Smooth muscle cell (in vitro differentiated cells): ENCODE data around the gene ATP1B4. TPM values are rescaled to one million over a fixed set of nuclear protein-coding genes. Genes with fewer than 3 reads are reported as not detected.
"Not testable (repeated sequence)": the region's sequence is repeated elsewhere in the genome, so short reads cannot be mapped to it uniquely, and the experiment has no call there.

ENCODE experiments used
- DNase-seq: peaks from one replicate; lab custom pipeline; 2025; ENCODE audit not compliant: unreplicated experiment; lab: John Stamatoyannopoulos, UW
- H2AFZ ChIP-seq: fragments of 200-600 bp; sonication (generic); 2 replicates; pipeline ENCODE4 v1.6.0; 2016; ENCODE audit warnings: antibody characterized with exemption, low read depth, mild to moderate bottlenecking
- H3F3A ChIP-seq: fragments of 200-600 bp; sonication (generic); 2 replicates; pipeline ENCODE4 v1.6.0; 2017; ENCODE audit warnings: antibody characterized with exemption, low read depth
- H3K27ac ChIP-seq: fragments of 200-600 bp; sonication (generic); 2 replicates; pipeline ENCODE4 v1.5.1; 2016; ENCODE audit warnings: low read depth, mild to moderate bottlenecking
- H3K27me3 ChIP-seq: fragments of 200-600 bp; sonication (generic); 2 replicates; pipeline ENCODE4 v1.6.1; 2016; ENCODE audit warnings: low read depth, mild to moderate bottlenecking
- H3K36me3 ChIP-seq: fragments of 200-600 bp; sonication (generic); 2 replicates; pipeline ENCODE4 v1.5.1; 2016; ENCODE audit warnings: low read depth
- H3K4me1 ChIP-seq: fragments of 200-600 bp; sonication (generic); 2 replicates; pipeline ENCODE4 v1.5.1; 2016; ENCODE audit warnings: low read depth
- H3K4me2 ChIP-seq: fragments of 200-600 bp; sonication (generic); 2 replicates; pipeline ENCODE4 v1.6.0; 2016; ENCODE audit warnings: mild to moderate bottlenecking
- H3K4me3 ChIP-seq: fragments of 200-600 bp; sonication (generic); 2 replicates; pipeline ENCODE4 v1.5.1; 2016; ENCODE audit warnings: mild to moderate bottlenecking
- H3K79me2 ChIP-seq: fragments of 200-600 bp; sonication (generic); 2 replicates; pipeline ENCODE4 v1.6.0; 2016; ENCODE audit warnings: low read depth, mild to moderate bottlenecking
- H3K9ac ChIP-seq: fragments of 200-600 bp; sonication (generic); 2 replicates; pipeline ENCODE4 v1.6.0; 2016; ENCODE audit warnings: low read depth
- H3K9me3 ChIP-seq: fragments of 200-600 bp; sonication (generic); replicated peaks from 2 replicates; pipeline ENCODE4 v1.5.1; 2016; ENCODE audit warnings: low read depth
- H4K20me1 ChIP-seq: fragments of 200-600 bp; sonication (generic); 2 replicates; pipeline ENCODE4 v1.6.0; 2016; ENCODE audit warnings: low read depth
- CTCF ChIP-seq: fragments of 200-600 bp; sonication (generic); IDR thresholded peaks from 2 replicates; pipeline ENCODE4 v1.5.1; 2017; ENCODE audit warnings: borderline replicate concordance, mild to moderate bottlenecking, antibody characterized with exemption; ENCODE audit not compliant: insufficient read depth, poor library complexity, severe bottlenecking
- WGBS: methylation state at CpG from one replicate; pipeline ENCODE4 v1.1.7; 2016; ENCODE audit warnings: low lambda C conversion rate; 5-methylcytosine and 5-hydroxymethylcytosine counted together
- polyA plus RNA-seq: library from polyadenylated mRNA; unstranded; fragments of >200 nt; fragmentation: Nextera tagmentation; extraction: Ambion mirVana; gene quantifications from 2 replicates; pipeline ENCODE4 v1.2.1, GENCODE V29; 2016
- total RNA-seq: library from RNA; depleted of rRNA; stranded (reverse); fragments of >200 nt; gene quantifications from 2 replicates; pipeline ENCODE4 v1.2.3, GENCODE V29; 2014

Gene ATP1B4
- total and polyA plus RNA-seq, 2 experiments from 2014 or later, result not detected

DNA sequence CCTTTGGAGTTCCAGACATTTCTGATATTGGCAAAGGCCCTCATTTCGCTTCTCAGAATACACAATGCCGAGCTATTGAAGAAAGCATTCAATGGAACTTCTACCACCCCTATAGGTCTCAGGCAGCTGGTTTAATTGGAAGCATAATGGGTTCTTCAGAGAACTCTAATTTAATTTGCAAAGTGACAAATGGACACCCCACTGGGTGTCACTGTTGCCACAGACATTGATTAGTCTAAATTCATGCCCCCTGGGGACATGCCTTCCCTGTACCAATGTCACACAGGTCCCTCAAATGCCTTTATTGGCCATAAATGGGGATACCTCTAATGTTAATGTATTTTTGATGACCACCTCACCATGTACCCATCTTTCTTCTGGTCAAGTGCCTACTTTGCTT, 27.7 kb upstream of the ATP1B4 start:
- 23% methylated on average over 2 of the region's 2 CpGs for WGBS
- no peak for TF ChIP-seq CTCF
- peaks cover 3% of the 10 kb centered on the region for H3K9me3 ChIP-seq
- no peak overlapping the region for H3K9ac ChIP-seq
- DNase-seq, result no peak
- H3K27me3 ChIP-seq, result no peaks in the 10 kb centered on the region
- no peaks in the 10 kb centered on the region for H3K4me1 ChIP-seq
- H3K79me2 ChIP-seq, result no peaks in the 10 kb centered on the region
- no peak overlapping the region for H3K4me2 ChIP-seq
- no peaks in the 10 kb centered on the region for H3K36me3 ChIP-seq
- H2AFZ ChIP-seq, result no peak overlapping the region
- no peak overlapping the region for H3K27ac ChIP-seq
- no peaks in the 10 kb centered on the region for H3F3A ChIP-seq
- no peak overlapping the region for H3K4me3 ChIP-seq
- no peaks in the 10 kb centered on the region for H4K20me1 ChIP-seq

DNA sequence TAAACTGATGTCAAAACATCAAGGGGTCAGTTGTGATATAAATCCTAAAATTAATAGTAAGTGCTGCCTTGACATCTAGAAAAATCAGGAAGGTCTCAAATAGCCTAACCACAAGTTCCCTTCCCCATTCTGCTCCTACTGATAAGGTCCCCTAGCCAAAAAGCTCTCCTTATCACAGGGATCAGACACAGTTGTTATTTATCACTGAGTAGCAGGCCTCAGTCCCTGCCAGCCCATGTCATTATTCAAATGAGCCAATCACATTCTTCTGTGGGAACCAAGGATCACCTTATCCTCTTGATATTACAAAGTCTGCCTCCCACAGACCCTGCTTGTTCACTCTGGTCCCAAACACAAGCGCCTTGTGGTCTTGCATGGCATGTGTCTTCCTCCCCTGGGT, 27.3 kb upstream of the ATP1B4 start:
- no peaks in the 10 kb centered on the region for H3K4me1 ChIP-seq
- no peaks in the 10 kb centered on the region for H3F3A ChIP-seq
- H3K9me3 ChIP-seq, result peaks cover 3% of the 10 kb centered on the region
- H3K4me2 ChIP-seq, result no peak overlapping the region
- H3K9ac ChIP-seq, result no peak overlapping the region
- TF ChIP-seq CTCF, result no peak
- H3K27me3 ChIP-seq, result no peaks in the 10 kb centered on the region
- no peaks in the 10 kb centered on the region for H4K20me1 ChIP-seq
- H2AFZ ChIP-seq, result no peak overlapping the region
- H3K27ac ChIP-seq, result no peak overlapping the region
- H3K36me3 ChIP-seq, result no peaks in the 10 kb centered on the region
- 59% methylated on average over 1 of the region's 1 CpG for WGBS
- H3K4me3 ChIP-seq, result no peak overlapping the region
- no peak for DNase-seq
- H3K79me2 ChIP-seq, result no peaks in the 10 kb centered on the region

GRCh38 chrX:120335289-120335688, 26.6 kb upstream of the ATP1B4 start:
- Histone ChIP-seq H2AFZ (no peak overlapping the region), H3K27ac (no peak overlapping the region), H3K4me3 (no peak overlapping the region), H3K9ac (no peak overlapping the region), H4K20me1 (no peaks in the 10 kb centered on the region), H3F3A (no peaks in the 10 kb centered on the region), H3K79me2 (no peaks in the 10 kb centered on the region), H3K9me3 (peaks cover 3% of the 10 kb centered on the region), H3K27me3 (no peaks in the 10 kb centered on the region), H3K4me2 (no peak overlapping the region), H3K4me1 (no peaks in the 10 kb centered on the region), H3K36me3 (no peaks in the 10 kb centered on the region)
- whole genome bisulfite sequencing, result 64% methylated on average over 2 of the region's 2 CpGs
- no peak for DNase-seq
- TF ChIP-seq CTCF, result no peak

DNA sequence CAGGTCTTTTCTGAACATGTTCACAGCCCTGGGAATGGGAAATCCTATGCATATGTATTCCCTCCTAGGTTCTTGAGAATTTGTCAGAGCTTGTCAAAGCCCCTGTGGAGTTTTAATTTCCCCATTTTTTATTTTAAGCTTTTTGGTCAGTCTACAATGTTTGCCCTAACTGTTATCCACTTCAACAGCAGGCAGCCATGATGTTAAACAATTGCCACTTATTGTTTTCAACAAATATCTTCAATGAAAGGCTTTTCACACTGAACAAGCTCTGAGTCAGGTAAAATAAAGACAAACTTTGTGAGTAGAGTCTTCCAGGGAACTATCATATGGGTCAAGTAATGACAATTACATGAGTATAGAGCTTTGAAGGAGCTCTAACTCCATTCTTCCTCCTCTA, 25.0 kb upstream of the ATP1B4 start:
- no peak overlapping the region for H2AFZ ChIP-seq
- H3K9ac ChIP-seq, result no peak overlapping the region
- no peak overlapping the region for H3K4me3 ChIP-seq
- no peak overlapping the region for H3K4me2 ChIP-seq
- no peaks in the 10 kb centered on the region for H4K20me1 ChIP-seq
- H3K27me3 ChIP-seq, result no peaks in the 10 kb centered on the region
- no peaks in the 10 kb centered on the region for H3K79me2 ChIP-seq
- no peaks in the 10 kb centered on the region for H3K4me1 ChIP-seq
- peaks cover 3% of the 10 kb centered on the region for H3K9me3 ChIP-seq
- H3F3A ChIP-seq, result no peaks in the 10 kb centered on the region
- no peak overlapping the region for H3K27ac ChIP-seq
- no peak for TF ChIP-seq CTCF
- no peaks in the 10 kb centered on the region for H3K36me3 ChIP-seq
- no peak for DNase-seq

GRCh38 chrX:120344566-120344965, 17.3 kb upstream of the ATP1B4 start:
- not testable (repeated sequence) for H3K36me3 ChIP-seq, H3K4me1 ChIP-seq, H3K27ac ChIP-seq, H2AFZ ChIP-seq, H4K20me1 ChIP-seq, H3K9ac ChIP-seq, H3K79me2 ChIP-seq, H3K4me3 ChIP-seq, H3F3A ChIP-seq, H3K27me3 ChIP-seq, H3K9me3 ChIP-seq, DNase-seq, H3K4me2 ChIP-seq
- WGBS, result 70% methylated on average over 11 of the region's 11 CpGs
